Right lobe of liver (tissue), 4 donors: ENCODE results near the gene HCST.

Experiments used
- CTCF ChIP-seq, 4 donors: fragments of 200-600 bp in 3 of 4; fragments of 450-650 bp in 1 of 4; IDR thresholded peaks; one replicate each; pipeline versions ENCODE4 v1.5.1 to v1.8.0; 2016 to 2022; ENCODE audit warnings: antibody characterized with exemption in 4 of 4, mild to moderate bottlenecking in 2 of 4
- POLR2A ChIP-seq: fragments of 450-650 bp; IDR thresholded peaks from one replicate; pipeline ENCODE4 v1.6.1; 2017; ENCODE audit warnings: antibody characterized with exemption, mild to moderate bottlenecking
- donor health status: DM: no; HTN: no; CAD: no.
- donor health status: DM: no; HTN: no; CAD: no.
- donor health status: DM: no; HTN: yes; CAD: no.

- TF ChIP-seq CTCF (IDR thresholded peaks at IDR 0.05) (no peak), POLR2A (no peak)
Observed at GRCh38 chr19:35919306-35919705, 17.0 kb downstream of the HCST start.
